ENCODE results near the gene ECT2L.

GRCh38 chr6:138776659-138777058, 19.2 kb upstream of the ECT2L start:
- no peak for TF ChIP-seq CTCF (IDR thresholded peaks at IDR 0.05; ENCODE audit: insufficient read depth, low read length)
- TF ChIP-seq POLR2AphosphoS5 (IDR thresholded peaks at IDR 0.05; ENCODE audit: low read depth) = no peak

All from HL-60 (cell line).